ENCODE measurements around the gene PTCD2.

GRCh38 chr5:72358925-72359324 lies 38.8 kb downstream of the PTCD2 start:
- TF ChIP-seq POLR2A (IDR thresholded peaks at IDR 0.05): no peak
- no peak for TF ChIP-seq CTCF (IDR thresholded peaks at IDR 0.05)

All from tibial nerve (tissue), 3 donors.